CD14-positive monocyte (primary cell): ENCODE data around the gene ZNF8. TPM values are rescaled to one million over a fixed set of nuclear protein-coding genes. Genes with fewer than 3 reads are reported as not detected.
A peak's percentile ranks its signal among the peaks of the same experiment; 100 is the strongest.

Experiments used
- DNase-seq, 3 donors: peaks; one replicate each; pipeline ENCODE4 v3.0.0-alpha.2; 2011 to 2022
- H2AFZ ChIP-seq: 2 replicates; pipeline ENCODE4 v1.6.0; 2012; ENCODE audit warnings: mild to moderate bottlenecking, low read depth, low read length, inconsistent platforms; ENCODE audit not compliant: insufficient read depth, poor library complexity, severe bottlenecking
- H3K27ac ChIP-seq, 2 donors: 1 replicate in 1 of 2; 2 replicates in 1 of 2; pipeline ENCODE4 v1.5.1; 2012 to 2013; ENCODE audit warnings: low read length in 2 of 2, control low read depth in 1 of 2, inconsistent platforms in 1 of 2, low read depth in 1 of 2, mild to moderate bottlenecking in 1 of 2
- H3K27me3 ChIP-seq, 2 donors: one replicate each; pipeline versions ENCODE4 v1.6.0 to v1.6.1; 2011 to 2013; ENCODE audit warnings: low read length in 2 of 2; ENCODE audit not compliant: control insufficient read depth in 2 of 2, insufficient read depth in 2 of 2
- H3K36me3 ChIP-seq, 2 donors: replicated peaks in 1 of 2; 1 replicate in 1 of 2; 2 replicates in 1 of 2; pipeline versions ENCODE4 v1.5.1 to v1.6.1; 2012 to 2013; ENCODE audit warnings: low read length in 2 of 2, control low read depth in 1 of 2, inconsistent platforms in 1 of 2, mild to moderate bottlenecking in 1 of 2; ENCODE audit not compliant: insufficient read depth in 2 of 2, control insufficient read depth in 1 of 2
- H3K4me1 ChIP-seq, 2 donors: 1 replicate in 1 of 2; 2 replicates in 1 of 2; pipeline versions ENCODE4 v1.5.1 to v1.6.1; 2012 to 2013; ENCODE audit warnings: low read length in 2 of 2, control low read depth in 1 of 2, inconsistent platforms in 1 of 2, mild to moderate bottlenecking in 1 of 2, moderate library complexity in 1 of 2; ENCODE audit not compliant: insufficient read depth in 2 of 2, control insufficient read depth in 1 of 2
- H3K4me2 ChIP-seq: replicated peaks from 2 replicates; pipeline ENCODE3; 2012; ENCODE audit warnings: low read length, moderate library complexity, mild to moderate bottlenecking; ENCODE audit not compliant: poor library complexity, severe bottlenecking; ENCODE audit errors: extremely low read depth
- H3K4me3 ChIP-seq, 3 experiments: fragments of 200-600 bp in 1 of 3; sonication (generic) in 1 of 3; replicated peaks in 1 of 3; 1 replicate in 2 of 3; 2 replicates in 1 of 3; pipeline ENCODE4 v1.5.1; 2011 to 2013; ENCODE audit warnings: low read length in 3 of 3, mild to moderate bottlenecking in 3 of 3, control low read depth in 2 of 3, low read depth in 2 of 3, inconsistent platforms in 1 of 3, moderate library complexity in 1 of 3
- H3K79me2 ChIP-seq: 2 replicates; pipeline ENCODE4 v1.6.0; 2012; ENCODE audit warnings: mild to moderate bottlenecking, control low read depth, inconsistent platforms, low read length, moderate library complexity; ENCODE audit not compliant: insufficient read depth
- H3K9ac ChIP-seq: 2 replicates; pipeline ENCODE4 v1.6.0; 2017; ENCODE audit warnings: low read length, mild to moderate bottlenecking; ENCODE audit not compliant: insufficient read depth, poor library complexity, severe bottlenecking
- H3K9me3 ChIP-seq, 2 donors: replicated peaks in 1 of 2; 1 replicate in 1 of 2; 2 replicates in 1 of 2; pipeline versions ENCODE4 v1.5.1 to v1.6.1; 2012 to 2013; ENCODE audit warnings: low read length in 2 of 2, control low read depth in 1 of 2; ENCODE audit not compliant: control insufficient read depth in 1 of 2, insufficient read depth in 1 of 2
- H4K20me1 ChIP-seq: 2 replicates; pipeline ENCODE4 v1.6.0; 2012; ENCODE audit warnings: mild to moderate bottlenecking, low read length, control low read depth, moderate library complexity; ENCODE audit not compliant: insufficient read depth
- H3K27ac Mint-ChIP-seq, 7 donors: one replicate each; pipeline ENCODE4 v1.8.0; 2020; ENCODE audit warnings: mild to moderate bottlenecking in 7 of 7, mixed read lengths in 7 of 7, moderate library complexity in 6 of 7, inconsistent platforms in 2 of 7
- H3K27me3 Mint-ChIP-seq, 3 donors: one replicate each; pipeline ENCODE4 v1.8.0; 2021 to 2022; ENCODE audit warnings: low read depth in 3 of 3, mild to moderate bottlenecking in 3 of 3, mixed read lengths in 3 of 3, moderate library complexity in 3 of 3, inconsistent platforms in 1 of 3
- H3K36me3 Mint-ChIP-seq, 2 donors: one replicate each; pipeline ENCODE4 v1.8.0; 2020; ENCODE audit warnings: mixed read lengths in 2 of 2, inconsistent platforms in 1 of 2, mild to moderate bottlenecking in 1 of 2
- H3K4me1 Mint-ChIP-seq: one replicate; pipeline ENCODE4 v1.8.0; 2020; ENCODE audit warnings: mild to moderate bottlenecking, mixed read lengths
- H3K4me3 Mint-ChIP-seq, 2 donors: one replicate each; pipeline ENCODE4 v1.8.0; 2020; ENCODE audit warnings: mild to moderate bottlenecking in 2 of 2, mixed read lengths in 2 of 2, moderate library complexity in 1 of 2
- H3K9me3 Mint-ChIP-seq, 7 donors: one replicate each; pipeline ENCODE4 v1.8.0; 2020 to 2022; ENCODE audit warnings: mixed read lengths in 7 of 7, mild to moderate bottlenecking in 6 of 7, moderate library complexity in 6 of 7, inconsistent platforms in 2 of 7
- WGBS: methylation state at CpG from one replicate; pipeline ENCODE4 v1.1.5; 2013; ENCODE audit warnings: missing lambda C conversion rate; ENCODE audit not compliant: insufficient coverage; 5-methylcytosine and 5-hydroxymethylcytosine counted together
- intact Hi-C, 2 donors: fragments of 100-400 bp; cut with micrococcal nuclease; formaldehyde crosslinking; loops; one replicate each; pipeline versions ENCODE4 v1.15.0 to v1.15.1; 2023
- polyA plus RNA-seq, 3 donors: library from polyadenylated mRNA; depleted of rRNA in 1 of 3; unstranded in 2 of 3; stranded (reverse) in 1 of 3; fragments of 300-500 nt in 2 of 3; fragments of >200 nt in 1 of 3; fragmentation: Illumina TruSeq in 2 of 3; gene quantifications; 1 replicate in 2 of 3; 2 replicates in 1 of 3; pipeline ENCODE4 v1.2.3, GENCODE V29; 2012 to 2021
- TF ChIP-seq, protein P1 (sequence below): fragments of 200-600 bp; IDR thresholded peaks from one replicate; pipeline ENCODE4 v1.8.0; 2022; ENCODE audit warnings: antibody characterized with exemption, mild to moderate bottlenecking

The ZNF8 gene
- polyA plus RNA-seq, 3 donors, result 0.05 to 2.4 (median 0.25) TPM

DNA sequence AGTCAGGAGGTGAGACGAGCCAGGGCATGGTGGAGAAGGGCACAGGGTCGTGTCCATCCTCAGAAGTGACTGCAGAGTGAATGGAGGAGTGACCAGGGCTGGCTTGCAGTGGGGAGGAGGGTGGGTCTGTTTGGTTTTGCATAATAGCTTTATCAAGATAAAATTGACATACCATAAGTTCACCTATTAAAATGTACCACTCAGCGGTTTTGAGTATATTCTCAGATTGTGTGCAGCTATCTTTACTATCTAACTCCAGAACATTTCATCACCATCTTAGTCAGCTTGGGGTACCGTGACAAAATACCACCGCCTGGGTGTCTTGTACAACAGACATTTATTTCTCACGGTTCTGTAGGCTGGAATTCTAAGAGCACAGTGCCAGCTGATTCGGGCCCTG, 13.2 kb downstream of the ZNF8 start:
- Histone ChIP-seq H3K36me3 (peaks cover 58 to 95% of the 10 kb centered on the region in 2 donors), H3K9me3 (peaks cover 91 to 95% of the 10 kb centered on the region in 2 donors), H4K20me1 (no peaks in the 10 kb centered on the region), H3K27ac (no peak overlapping the region), H3K4me3 (peak overlapping the region in 1 of 3 experiments; percentile 28), H3K9ac (no peak overlapping the region), H3K27me3 (no peaks in the 10 kb centered on the region), H3K79me2 (no peaks in the 10 kb centered on the region), H3K4me2 (no peak overlapping the region), H2AFZ (no peak overlapping the region), H3K4me1 (no peaks in the 10 kb centered on the region)
- TF ChIP-seq, protein P1, sequence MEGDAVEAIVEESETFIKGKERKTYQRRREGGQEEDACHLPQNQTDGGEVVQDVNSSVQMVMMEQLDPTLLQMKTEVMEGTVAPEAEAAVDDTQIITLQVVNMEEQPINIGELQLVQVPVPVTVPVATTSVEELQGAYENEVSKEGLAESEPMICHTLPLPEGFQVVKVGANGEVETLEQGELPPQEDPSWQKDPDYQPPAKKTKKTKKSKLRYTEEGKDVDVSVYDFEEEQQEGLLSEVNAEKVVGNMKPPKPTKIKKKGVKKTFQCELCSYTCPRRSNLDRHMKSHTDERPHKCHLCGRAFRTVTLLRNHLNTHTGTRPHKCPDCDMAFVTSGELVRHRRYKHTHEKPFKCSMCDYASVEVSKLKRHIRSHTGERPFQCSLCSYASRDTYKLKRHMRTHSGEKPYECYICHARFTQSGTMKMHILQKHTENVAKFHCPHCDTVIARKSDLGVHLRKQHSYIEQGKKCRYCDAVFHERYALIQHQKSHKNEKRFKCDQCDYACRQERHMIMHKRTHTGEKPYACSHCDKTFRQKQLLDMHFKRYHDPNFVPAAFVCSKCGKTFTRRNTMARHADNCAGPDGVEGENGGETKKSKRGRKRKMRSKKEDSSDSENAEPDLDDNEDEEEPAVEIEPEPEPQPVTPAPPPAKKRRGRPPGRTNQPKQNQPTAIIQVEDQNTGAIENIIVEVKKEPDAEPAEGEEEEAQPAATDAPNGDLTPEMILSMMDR, result no peak
- H3K4me1 Mint-ChIP-seq, result no peaks in the 10 kb centered on the region
- intact Hi-C loops, result no loop called here
- H3K9me3 Mint-ChIP-seq, result peaks cover 60 to 98% (median 95%) of the 10 kb centered on the region in 7 donors
- no peak for DNase-seq
- H3K4me3 Mint-ChIP-seq, result no peak overlapping the region
- 96% methylated on average over 5 of the region's 7 CpGs for WGBS
- H3K27ac Mint-ChIP-seq, result no peak overlapping the region
- peaks cover 76 to 97% of the 10 kb centered on the region in 2 donors for H3K36me3 Mint-ChIP-seq
- no peaks in the 10 kb centered on the region for H3K27me3 Mint-ChIP-seq

DNA sequence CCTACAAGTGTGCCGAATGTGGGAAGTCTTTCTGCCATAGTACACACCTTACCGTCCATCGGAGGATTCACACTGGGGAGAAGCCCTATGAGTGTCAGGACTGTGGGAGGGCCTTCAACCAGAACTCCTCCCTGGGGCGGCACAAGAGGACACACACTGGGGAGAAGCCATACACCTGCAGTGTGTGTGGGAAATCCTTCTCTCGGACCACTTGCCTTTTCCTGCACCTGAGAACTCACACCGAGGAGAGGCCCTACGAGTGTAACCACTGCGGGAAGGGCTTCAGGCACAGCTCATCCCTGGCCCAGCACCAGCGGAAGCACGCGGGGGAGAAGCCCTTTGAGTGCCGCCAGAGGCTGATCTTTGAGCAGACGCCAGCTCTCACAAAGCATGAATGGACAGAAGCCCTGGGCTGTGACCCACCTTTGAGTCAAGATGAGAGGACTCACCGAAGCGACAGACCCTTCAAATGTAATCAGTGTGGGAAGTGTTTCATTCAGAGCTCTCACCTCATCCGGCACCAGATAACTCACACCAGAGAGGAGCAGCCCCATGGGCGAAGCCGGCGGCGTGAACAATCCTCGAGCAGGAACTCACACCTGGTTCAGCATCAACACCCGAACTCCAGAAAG, 16.1 kb downstream of the ZNF8 start:
- Mint-ChIP-seq H3K27me3 (no peaks in the 10 kb centered on the region), H3K4me3 (no peak overlapping the region), H3K9me3 (peaks cover 60 to 99% (median 98%) of the 10 kb centered on the region in 7 donors), H3K36me3 (peaks cover 54 to 92% of the 10 kb centered on the region in 2 donors), H3K27ac (no peak overlapping the region), H3K4me1 (no peaks in the 10 kb centered on the region)
- Histone ChIP-seq H3K9ac (no peak overlapping the region), H3K27me3 (no peaks in the 10 kb centered on the region), H3K4me3 (peak overlapping the region in 1 of 3 experiments; percentile 47), H3K27ac (no peak overlapping the region), H3K4me1 (no peaks in the 10 kb centered on the region), H3K36me3 (peaks cover 32 to 89% of the 10 kb centered on the region in 2 donors), H3K79me2 (no peaks in the 10 kb centered on the region), H2AFZ (no peak overlapping the region), H4K20me1 (no peaks in the 10 kb centered on the region), H3K4me2 (no peak overlapping the region), H3K9me3 (peaks cover 91 to 97% of the 10 kb centered on the region in 2 donors)
- no peak for DNase-seq
- TF ChIP-seq, protein P1, result no peak
- intact Hi-C loops, result no loop called here
- 98% methylated on average over 16 of the region's 22 CpGs for WGBS
